Transverse colon (tissue), 4 donors: ENCODE measurements around the gene SEC24C. TPM values are rescaled to one million over a fixed set of nuclear protein-coding genes. Genes with fewer than 3 reads are reported as not detected.

Experiments
- DNase-seq: peaks from one replicate; pipeline ENCODE4 v3.0.0-alpha.2; 2019
- H3K27ac ChIP-seq, 4 donors: fragments of 200-600 bp; sonication (generic); 2 replicates each; pipeline ENCODE4 v1.5.1; 2016 to 2018; ENCODE audit warnings: inconsistent platforms in 4 of 4
- H3K27me3 ChIP-seq: fragments of 200-600 bp; sonication (generic); 2 replicates; pipeline ENCODE4 v1.5.1; 2017; ENCODE audit warnings: inconsistent platforms
- H3K36me3 ChIP-seq, 4 donors: fragments of 200-600 bp; sonication (generic); 2 replicates each; pipeline ENCODE4 v1.5.1; 2017 to 2019; ENCODE audit warnings: inconsistent platforms in 4 of 4
- H3K4me1 ChIP-seq, 4 donors: fragments of 200-600 bp; sonication (generic); 2 replicates each; pipeline ENCODE4 v1.5.1; 2017 to 2020; ENCODE audit warnings: inconsistent platforms in 4 of 4
- H3K4me3 ChIP-seq, 4 donors: fragments of 200-600 bp; sonication (generic); 1 replicate in 1 of 4; 2 replicates in 3 of 4; pipeline versions ENCODE4 v1.5.1 to v1.6.1; 2017 to 2019; ENCODE audit warnings: inconsistent platforms in 4 of 4
- H3K9me3 ChIP-seq, 2 donors: fragments of 200-600 bp; sonication (generic); 2 replicates each; pipeline ENCODE4 v1.5.1; 2017 to 2019; ENCODE audit warnings: inconsistent platforms in 2 of 2
- CTCF ChIP-seq, 5 experiments: fragments of 200-600 bp in 3 of 5; fragments of 450-650 bp in 2 of 5; sonication (generic) in 3 of 5; IDR thresholded peaks; 1 replicate in 2 of 5; 2 replicates in 3 of 5; pipeline ENCODE4 v1.5.1; 2016 to 2017; ENCODE audit warnings: antibody characterized with exemption in 5 of 5, inconsistent platforms in 3 of 5, mild to moderate bottlenecking in 2 of 5, moderate library complexity in 1 of 5
- EP300 ChIP-seq: sonication (generic); formaldehyde crosslinking; IDR thresholded peaks from one replicate; pipeline ENCODE4 v1.6.1; 2017; ENCODE audit warnings: antibody characterized with exemption, low read depth
- POLR2A ChIP-seq: fragments of 450-650 bp; IDR thresholded peaks from one replicate; pipeline ENCODE4 v1.6.1; 2016; ENCODE audit warnings: antibody characterized with exemption, mild to moderate bottlenecking, moderate library complexity
- POLR2AphosphoS5 ChIP-seq, 3 donors: sonication (generic); formaldehyde crosslinking; IDR thresholded peaks; one replicate each; pipeline ENCODE4 v1.6.1; 2016; ENCODE audit warnings: antibody characterized with exemption in 3 of 3
- WGBS, 2 donors: methylation state at CpG; one replicate each; pipeline ENCODE4 v1.1.5; 2018; ENCODE audit warnings: low coverage in 1 of 2; 5-methylcytosine and 5-hydroxymethylcytosine counted together
- in situ Hi-C, 4 donors: fragments of 200-750 bp; cut with MboI; loops; one replicate each; pipeline versions ENCODE4 v1.15.0 to v1.15.1; 2017; ENCODE audit warnings: low sequenced_read_pairs in 3 of 4, low pct_ligation_motif_present in 1 of 4, low pct_unique_long_range_greater_than_20kb in 1 of 4
- intact Hi-C: fragments of 100-400 bp; cut with DNase I; formaldehyde crosslinking; loops from one replicate; pipeline ENCODE4 v1.15.1; 2023; ENCODE audit warnings: low total_unique reads
- total RNA-seq, 4 donors: library from RNA; depleted of rRNA; stranded (reverse); fragments of >200 nt; gene quantifications; one replicate each; pipeline ENCODE4 v1.1.0, GENCODE V29; 2016

Gene SEC24C
- total RNA-seq, 4 donors from 2014 or later = 46.7 to 104 (median 80.2) TPM

GRCh38 chr10:73774637-73775036 lies 30.5 kb downstream of the SEC24C start:
- WGBS, 2 donors = 32 to 34% methylated on average over 5 of the region's 5 CpGs
- peaks cover 22 to 37% (median 29%) of the 10 kb centered on the region in 4 donors for H3K4me1 ChIP-seq
- peak overlapping the region in 1 of 4 donors; percentile 94 for H3K27ac ChIP-seq
- H3K9me3 ChIP-seq = no peaks in the 10 kb centered on the region
- H3K27me3 ChIP-seq = no peaks in the 10 kb centered on the region
- intact Hi-C loops = no loop called here
- TF ChIP-seq CTCF (IDR thresholded peaks at IDR 0.05) (no peak), EP300 (no peak), POLR2A (no peak), POLR2AphosphoS5 (IDR thresholded peaks at IDR 0.05) (no peak)
- in situ Hi-C loops = no loop called here
- peaks cover 0 to 10% (median 3%) of the 10 kb centered on the region in 4 donors for H3K36me3 ChIP-seq
- H3K4me3 ChIP-seq = peak overlapping the region in 1 of 4 donors; percentile 72
- DNase-seq = no peak

- TF ChIP-seq POLR2A (no peak), POLR2AphosphoS5 (IDR thresholded peaks at IDR 0.05) (no peak), CTCF (IDR thresholded peaks at IDR 0.05) (no peak), EP300 (no peak)
- Histone ChIP-seq H3K27me3 (no peaks in the 10 kb centered on the region), H3K9me3 (no peaks in the 10 kb centered on the region), H3K27ac (no peak overlapping the region), H3K36me3 (peaks cover 0 to 6% (median 0%) of the 10 kb centered on the region in 4 donors), H3K4me3 (no peak overlapping the region), H3K4me1 (peaks cover 26 to 53% (median 39%) of the 10 kb centered on the region in 4 donors)
- in situ Hi-C loops (no loop called here), intact Hi-C loops (no loop called here)
- WGBS, 2 donors = 93% methylated on average over 2 to 5 of the region's 5 CpGs
- no peak for DNase-seq
Measured at GRCh38 chr10:73779018-73779417, 34.8 kb downstream of the SEC24C start.

GRCh38 chr10:73779539-73780197 lies 35.5 kb downstream of the SEC24C start:
- Histone ChIP-seq H3K27me3 (no peaks in the 10 kb centered on the region), H3K27ac (no peak overlapping the region), H3K4me1 (peaks cover 19 to 53% (median 34%) of the 10 kb centered on the region in 4 donors), H3K36me3 (peaks cover 0 to 6% (median 0%) of the 10 kb centered on the region in 4 donors), H3K9me3 (no peaks in the 10 kb centered on the region), H3K4me3 (no peak overlapping the region)
- 76 to 83% methylated on average over 3 of the region's 3 CpGs for WGBS, 2 donors
- DNase-seq = no peak
- intact Hi-C loops = loop anchor here (5.0 kb wide), 1 partner anchor 508 kb away; no protein-coding TSS in a partner anchor
- in situ Hi-C loops = no loop called here
- no peak for TF ChIP-seq POLR2A
- TF ChIP-seq CTCF (IDR thresholded peaks at IDR 0.05) = no peak
- TF ChIP-seq EP300 = no peak
- TF ChIP-seq POLR2AphosphoS5 (IDR thresholded peaks at IDR 0.05) = no peak

GRCh38 chr10:73780301-73780700 lies 36.1 kb downstream of the SEC24C start:
- no peak for DNase-seq
- 66 to 87% methylated on average over 3 to 5 of the region's 5 CpGs for WGBS, 2 donors
- intact Hi-C loops (loop anchor here (5.0 kb wide), 1 partner anchor 507 kb away; no protein-coding TSS in a partner anchor), in situ Hi-C loops (no loop called here)
- Histone ChIP-seq H3K27ac (no peak overlapping the region), H3K4me3 (no peak overlapping the region), H3K4me1 (peaks cover 13 to 50% (median 31%) of the 10 kb centered on the region in 4 donors), H3K27me3 (no peaks in the 10 kb centered on the region), H3K36me3 (peaks cover 0 to 6% (median 0%) of the 10 kb centered on the region in 4 donors), H3K9me3 (no peaks in the 10 kb centered on the region)
- TF ChIP-seq POLR2A (no peak), EP300 (no peak), POLR2AphosphoS5 (IDR thresholded peaks at IDR 0.05) (no peak), CTCF (IDR thresholded peaks at IDR 0.05) (no peak)
